Upper lobe of left lung (tissue), 6 donors: ENCODE measurements around the gene SERHL2. TPM values are rescaled to one million over a fixed set of nuclear protein-coding genes. Genes with fewer than 3 reads are reported as not detected.
"Not testable (repeated sequence)": the region's sequence is repeated elsewhere in the genome, so short reads cannot be mapped to it uniquely, and the experiment has no call there.

Experiments
- ATAC-seq, 2 donors: fragments of 200-7000 bp; cut with Tn5 transposase; one replicate each; pipeline ENCODE4 v1.9.1; 2022; ENCODE audit warnings: mild to moderate bottlenecking in 2 of 2, moderate library complexity in 2 of 2; ENCODE audit not compliant: low FRiP score in 2 of 2
- DNase-seq, 2 donors: peaks; one replicate each; pipeline ENCODE4 v3.0.0-alpha.2; 2019 to 2020
- H3K27ac ChIP-seq, 4 donors: fragments of 200-600 bp; sonication (generic); one replicate each; pipeline ENCODE4 v1.5.1; 2016 to 2019
- H3K27me3 ChIP-seq, 4 donors: fragments of 200-600 bp; sonication (generic); one replicate each; pipeline ENCODE4 v1.5.1; 2017 to 2019
- H3K36me3 ChIP-seq, 4 donors: fragments of 200-600 bp; sonication (generic); one replicate each; pipeline ENCODE4 v1.5.1; 2016 to 2019
- H3K4me1 ChIP-seq, 4 donors: fragments of 200-600 bp; sonication (generic); one replicate each; pipeline ENCODE4 v1.5.1; 2018 to 2019
- H3K4me3 ChIP-seq, 4 donors: fragments of 200-600 bp; sonication (generic); one replicate each; pipeline ENCODE4 v1.5.1; 2017 to 2019; ENCODE audit warnings: mild to moderate bottlenecking in 2 of 4, moderate library complexity in 1 of 4
- H3K9me3 ChIP-seq, 4 donors: fragments of 200-600 bp; sonication (generic); one replicate each; pipeline ENCODE4 v1.5.1; 2018 to 2019
- CTCF ChIP-seq, 6 experiments: fragments of 450-650 bp in 4 of 6; fragments of 200-600 bp in 2 of 6; sonication (generic) in 2 of 6; IDR thresholded peaks; one replicate each; pipeline ENCODE4 v1.5.1; 2016 to 2019; ENCODE audit warnings: antibody characterized with exemption in 6 of 6
- EP300 ChIP-seq, 4 donors: sonication (generic); formaldehyde crosslinking; IDR thresholded peaks; one replicate each; pipeline ENCODE4 v1.5.1; 2017; ENCODE audit warnings: antibody characterized with exemption in 4 of 4, control low read depth in 2 of 4
- POLR2A ChIP-seq, 4 donors: fragments of 450-650 bp; IDR thresholded peaks; one replicate each; pipeline ENCODE4 v1.5.1; 2016 to 2017; ENCODE audit warnings: antibody characterized with exemption in 4 of 4, mild to moderate bottlenecking in 2 of 4
- POLR2AphosphoS5 ChIP-seq, 2 donors: sonication (generic); formaldehyde crosslinking; IDR thresholded peaks; one replicate each; pipeline ENCODE4 v1.5.1; 2017; ENCODE audit warnings: antibody characterized with exemption in 2 of 2
- WGBS, 2 donors: methylation state at CpG; one replicate each; pipeline ENCODE4 v1.1.5; 2017 to 2018; 5-methylcytosine and 5-hydroxymethylcytosine counted together
- total RNA-seq, 6 donors: library from RNA; depleted of rRNA in 4 of 6; stranded (reverse); fragments of >200 nt in 4 of 6; gene quantifications; one replicate each; pipeline versions ENCODE4 v1.1.0 to v1.2.1, GENCODE V29; 2016 to 2021
- donor health status: DM: no; HTN: no; CAD: no; lungs with moderate emphysema.
- donor health status: DM: no; HTN: yes; CAD: no; lungs with severe emphysema.

The SERHL2 gene
- total RNA-seq, 6 donors from 2014 or later = 1.1 to 4.9 (median 2.2) TPM; not detected in 1

- TF ChIP-seq POLR2A (IDR thresholded peaks at IDR 0.05) (no peak), POLR2AphosphoS5 (IDR thresholded peaks at IDR 0.05) (no peak), CTCF (IDR thresholded peaks at IDR 0.05) (no peak), EP300 (IDR thresholded peaks at IDR 0.05) (no peak)
- no peaks in the 10 kb centered on the region for H3K27me3 ChIP-seq
- peaks cover 22 to 51% (median 35%) of the 10 kb centered on the region in 4 donors for H3K36me3 ChIP-seq
- H3K27ac ChIP-seq = no peak overlapping the region
- no peaks in the 10 kb centered on the region for H3K9me3 ChIP-seq
- WGBS, 2 donors = 83 to 94% methylated on average over 5 to 8 of the region's 14 CpGs
- H3K4me1 ChIP-seq = peaks cover 8 to 13% (median 11%) of the 10 kb centered on the region in 4 donors
- ATAC-seq (no peak), DNase-seq (no peak)
- H3K4me3 ChIP-seq = no peak overlapping the region
Measured at GRCh38 chr22:42515896-42516295, 37.9 kb upstream of the SERHL2 start.

- H3K27ac ChIP-seq, DNase-seq, H3K4me3 ChIP-seq, H3K9me3 ChIP-seq, H3K27me3 ChIP-seq, ATAC-seq: not testable (repeated sequence)
- H3K4me1 ChIP-seq = peaks cover 8 to 13% (median 11%) of the 10 kb centered on the region in 4 donors
- 91 to 97% methylated on average over 7 of the region's 7 CpGs for WGBS, 2 donors
- peaks cover 19 to 40% (median 30%) of the 10 kb centered on the region in 4 donors for H3K36me3 ChIP-seq
Measured at GRCh38 chr22:42517103-42517502, 36.7 kb upstream of the SERHL2 start.

- 14 to 26% methylated on average over 12 of the region's 28 CpGs for WGBS, 2 donors
- Histone ChIP-seq H3K27ac (peak overlapping the region; percentile 74 to 85 (median 74)), H3K4me1 (peaks cover 7 to 13% (median 10%) of the 10 kb centered on the region in 4 donors), H3K4me3 (peak overlapping the region; percentile 60 to 90 (median 65)), H3K36me3 (peaks cover 14 to 29% (median 22%) of the 10 kb centered on the region in 4 donors)
- H3K9me3 ChIP-seq, ATAC-seq, H3K27me3 ChIP-seq, DNase-seq: not testable (repeated sequence)
Measured at GRCh38 chr22:42518638-42519524, 34.9 kb upstream of the SERHL2 start.

- WGBS, 2 donors = 29 to 66% methylated on average over 8 to 16 of the region's 65 CpGs
- peak; percentile 86 to 98 for ATAC-seq
Measured at GRCh38 chr22:42519525-42520401, 34.0 kb upstream of the SERHL2 start, which contains the start of gene RRP7A. Gene RRP7A (minus strand): TSS chr22:42519796. CDS start chr22:42519786, 10 bp downstream.

GRCh38 chr22:42521228-42521546, 32.6 kb upstream of the SERHL2 start:
- ATAC-seq = no peak
- TF ChIP-seq CTCF (IDR thresholded peaks at IDR 0.05) = no peak
- no peak for TF ChIP-seq EP300 (IDR thresholded peaks at IDR 0.05)
- no peak for TF ChIP-seq POLR2AphosphoS5 (IDR thresholded peaks at IDR 0.05)
- TF ChIP-seq POLR2A (IDR thresholded peaks at IDR 0.05) = no peak
- Histone ChIP-seq H3K9me3 (no peaks in the 10 kb centered on the region), H3K36me3 (peaks cover 4 to 11% (median 7%) of the 10 kb centered on the region in 4 donors), H3K27ac (no peak overlapping the region), H3K27me3 (no peaks in the 10 kb centered on the region), H3K4me3 (no peak overlapping the region), H3K4me1 (peaks cover 7 to 13% (median 10%) of the 10 kb centered on the region in 4 donors)
- DNase-seq = no peak
- 87 to 92% methylated on average over 9 of the region's 9 CpGs for WGBS, 2 donors

More at GRCh38 chr22:42519525-42520401, 34.0 kb upstream of the SERHL2 start, which contains the start of gene RRP7A:
- TF ChIP-seq POLR2A (IDR thresholded peaks at IDR 0.05) (peak in 3 of 4 donors; percentile 37 to 94 (median 74)), POLR2AphosphoS5 (IDR thresholded peaks at IDR 0.05) (peak; percentile 75 to 80), EP300 (IDR thresholded peaks at IDR 0.05) (no peak), CTCF (IDR thresholded peaks at IDR 0.05) (peak in 3 of 6 experiments; percentile 12 to 31 (median 17))
- Histone ChIP-seq H3K27me3 (no peaks in the 10 kb centered on the region), H3K27ac (peak within 1 kb of the TSS; percentile 74 to 85 (median 74)), H3K9me3 (no peaks in the 10 kb centered on the region), H3K36me3 (peaks cover 10 to 21% (median 13%) of the 10 kb centered on the region in 4 donors), H3K4me3 (peak within 1 kb of the TSS; percentile 60 to 90 (median 65)), H3K4me1 (peaks cover 7 to 13% (median 10%) of the 10 kb centered on the region in 4 donors)
- DNase-seq = peak; percentile 85 to 96
